ENCODE results near the gene SKI.

SKI gene

DNA sequence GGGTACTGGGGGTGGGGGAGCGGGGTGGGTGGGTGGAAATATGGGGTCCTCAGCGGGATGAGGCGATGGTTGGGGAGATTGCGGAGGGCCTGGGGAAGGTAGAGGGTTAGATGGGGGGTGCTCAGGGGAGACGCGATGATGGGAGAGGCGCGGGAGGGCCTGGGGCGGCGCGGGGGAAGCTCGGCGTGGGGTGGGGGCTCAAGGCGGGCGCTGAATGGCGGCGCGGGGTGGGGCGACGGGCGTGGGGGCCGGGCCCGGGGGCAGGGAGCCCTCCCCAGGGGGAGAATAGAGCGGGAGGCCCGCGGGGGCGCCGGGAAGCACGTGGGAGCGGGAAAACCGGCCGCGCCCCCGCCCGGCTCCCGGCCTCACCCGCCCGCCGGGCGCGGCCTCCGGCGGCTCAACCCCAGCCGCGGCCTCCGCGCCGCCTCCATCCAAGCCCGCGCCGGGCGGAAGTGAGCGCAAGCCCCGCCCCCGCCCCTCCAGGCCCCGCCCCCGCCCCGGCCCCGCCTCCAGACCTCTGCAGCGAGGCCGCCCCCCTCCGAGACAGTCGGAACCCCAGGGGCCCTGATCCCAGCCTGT, 33.7 kb upstream of the SKI start, which contains the start of gene FAAP20:
Gene FAAP20 (minus strand): TSS at position 454 of the 579 bp plus-strand sequence. CDS start 23 bp downstream, at position 431.
- DNase-seq (ENCODE audit: low read depth) = peak; percentile 32

DNA sequence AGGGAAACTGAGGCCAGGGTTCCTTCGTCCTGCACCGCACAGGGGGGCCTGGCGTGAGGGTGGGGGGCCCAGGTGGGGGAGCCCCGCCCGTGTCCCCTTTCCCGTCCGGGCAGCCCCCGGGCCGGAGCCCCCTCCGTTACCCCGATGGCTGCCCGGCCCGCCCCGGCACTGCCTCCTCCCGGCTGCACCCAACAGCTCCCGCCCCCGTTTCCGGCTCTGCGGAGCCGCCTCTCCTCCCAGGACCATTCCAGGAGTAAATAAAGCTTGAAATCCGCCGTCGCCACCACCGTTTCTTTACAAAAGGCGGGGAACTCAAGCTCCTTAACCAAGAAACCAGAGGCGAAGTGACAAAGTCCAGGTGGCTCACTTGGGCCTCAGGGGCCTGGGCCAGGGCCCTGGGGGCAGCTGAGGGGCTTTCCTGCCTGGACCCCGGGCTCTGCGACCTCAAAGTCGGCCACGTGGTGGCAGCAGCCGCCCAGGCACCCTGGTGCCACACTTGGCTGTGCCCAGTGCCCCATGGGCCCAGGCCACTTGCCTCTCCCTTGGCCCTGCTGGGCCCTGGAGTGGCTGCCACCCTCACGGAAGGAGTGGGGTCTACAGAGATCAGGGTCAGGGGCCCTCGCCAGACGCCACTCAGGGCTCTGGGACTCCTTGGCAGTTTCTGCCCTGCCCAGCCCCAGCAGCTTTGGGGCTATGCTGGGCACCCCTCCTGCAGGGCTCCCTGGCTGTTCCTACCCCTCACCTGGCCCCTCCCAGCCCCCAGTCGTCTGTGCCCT, 33.0 kb upstream of the SKI start:
- DNase-seq (ENCODE audit: low read depth) = peak; percentile 80

DNA sequence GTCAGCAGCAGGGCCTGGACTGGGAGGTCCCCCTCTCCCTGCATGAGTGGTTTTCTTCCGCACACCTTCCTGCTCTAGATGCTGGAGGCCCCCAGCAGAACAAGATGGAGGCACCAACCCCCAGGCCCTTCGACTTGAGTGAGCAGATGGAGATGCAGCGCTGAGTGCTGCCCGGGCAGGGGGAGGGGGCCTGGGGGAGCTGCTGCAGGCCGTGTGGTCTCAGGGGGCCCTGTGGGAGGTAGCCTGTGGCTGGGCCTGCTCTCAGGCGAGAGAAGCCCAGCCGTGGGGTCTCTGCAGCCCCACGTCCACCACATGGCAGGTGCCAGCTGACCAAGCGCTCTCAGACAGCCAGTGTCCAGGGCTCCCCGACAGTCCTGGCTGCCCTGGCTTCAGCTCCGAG, 32.3 kb upstream of the SKI start:
- no peak for DNase-seq (ENCODE audit: low read depth)

DNA sequence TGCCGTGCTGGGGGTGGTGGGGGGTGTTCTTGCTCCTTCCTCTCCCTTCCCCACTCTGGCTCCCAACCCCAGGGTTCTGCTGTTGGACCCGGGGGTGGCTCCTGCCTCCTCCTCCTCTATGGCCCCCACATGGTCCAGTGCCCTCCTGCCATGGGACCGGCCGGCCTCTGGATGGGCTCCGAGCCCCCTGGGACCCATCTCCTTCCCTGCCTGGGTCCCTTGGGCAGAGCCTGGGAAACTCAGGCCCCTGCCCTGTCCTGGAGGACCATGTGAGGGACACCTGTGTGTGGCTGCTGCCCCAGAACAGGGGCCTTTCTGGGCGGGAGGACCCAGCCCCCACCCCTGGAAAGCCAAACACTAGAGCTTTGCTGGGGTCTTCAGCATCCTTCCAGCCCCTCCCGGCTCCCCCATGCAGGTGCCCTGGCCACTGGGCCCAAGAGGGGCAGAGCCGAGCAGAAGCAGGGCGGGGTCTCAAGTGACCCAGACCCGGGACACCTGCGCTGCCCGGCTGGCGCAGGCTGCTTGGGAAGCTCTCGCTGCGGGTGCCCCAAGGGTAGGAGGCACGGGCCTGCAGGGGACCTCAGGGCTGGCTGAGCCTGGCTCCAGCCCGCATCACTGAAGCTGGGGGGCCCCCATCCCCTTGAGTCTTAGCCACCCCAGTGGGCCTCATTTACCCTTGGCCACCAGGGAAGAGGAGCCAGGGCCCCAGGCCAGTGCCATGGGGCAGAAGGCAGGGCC, 31.0 kb upstream of the SKI start:
- no peak for DNase-seq (ENCODE audit: low read depth)

DNA sequence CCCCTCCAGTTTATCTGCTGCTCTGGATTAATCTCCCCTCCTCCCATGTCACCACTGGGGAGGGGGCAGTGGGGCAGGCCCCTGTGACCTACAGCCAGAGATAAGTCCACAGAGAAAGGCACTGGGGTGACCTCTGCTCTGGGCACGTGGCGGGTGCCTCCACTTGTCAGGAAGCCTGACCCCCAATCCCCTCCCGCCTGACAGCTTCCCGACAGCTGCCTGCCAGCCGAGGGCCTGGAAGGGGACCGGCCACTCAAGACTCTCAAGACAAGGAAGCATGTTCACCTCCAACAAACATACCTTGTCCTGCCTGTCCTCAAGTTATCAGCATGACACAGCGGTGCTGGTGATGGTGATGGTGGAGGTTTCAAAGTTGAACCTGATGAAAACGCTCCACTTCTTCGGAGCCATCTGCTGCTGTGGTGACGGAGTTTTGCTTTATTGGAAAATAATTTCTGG, 30.4 kb upstream of the SKI start:
- DNase-seq (ENCODE audit: low read depth) = no peak

DNA sequence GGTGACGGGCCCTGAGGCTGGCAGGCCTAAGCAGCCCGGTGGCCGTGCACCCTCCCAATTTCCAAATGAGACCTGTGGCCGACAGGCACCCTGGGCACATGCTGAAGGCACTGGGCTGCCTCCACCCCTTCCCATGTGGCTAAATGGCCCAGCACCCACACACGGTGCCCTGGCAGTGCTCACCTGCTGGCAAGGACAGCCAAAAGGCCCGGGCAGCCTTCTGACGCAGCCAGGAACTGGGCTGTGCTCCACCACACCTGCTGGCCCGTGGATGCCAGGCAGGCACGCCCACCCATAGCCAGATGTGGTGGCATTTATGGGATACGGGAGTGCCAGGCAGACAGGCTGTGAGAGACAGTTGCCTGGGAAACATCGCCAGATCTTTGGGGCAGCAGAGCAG, 29.5 kb upstream of the SKI start:
- DNase-seq (ENCODE audit: low read depth) = no peak

DNA sequence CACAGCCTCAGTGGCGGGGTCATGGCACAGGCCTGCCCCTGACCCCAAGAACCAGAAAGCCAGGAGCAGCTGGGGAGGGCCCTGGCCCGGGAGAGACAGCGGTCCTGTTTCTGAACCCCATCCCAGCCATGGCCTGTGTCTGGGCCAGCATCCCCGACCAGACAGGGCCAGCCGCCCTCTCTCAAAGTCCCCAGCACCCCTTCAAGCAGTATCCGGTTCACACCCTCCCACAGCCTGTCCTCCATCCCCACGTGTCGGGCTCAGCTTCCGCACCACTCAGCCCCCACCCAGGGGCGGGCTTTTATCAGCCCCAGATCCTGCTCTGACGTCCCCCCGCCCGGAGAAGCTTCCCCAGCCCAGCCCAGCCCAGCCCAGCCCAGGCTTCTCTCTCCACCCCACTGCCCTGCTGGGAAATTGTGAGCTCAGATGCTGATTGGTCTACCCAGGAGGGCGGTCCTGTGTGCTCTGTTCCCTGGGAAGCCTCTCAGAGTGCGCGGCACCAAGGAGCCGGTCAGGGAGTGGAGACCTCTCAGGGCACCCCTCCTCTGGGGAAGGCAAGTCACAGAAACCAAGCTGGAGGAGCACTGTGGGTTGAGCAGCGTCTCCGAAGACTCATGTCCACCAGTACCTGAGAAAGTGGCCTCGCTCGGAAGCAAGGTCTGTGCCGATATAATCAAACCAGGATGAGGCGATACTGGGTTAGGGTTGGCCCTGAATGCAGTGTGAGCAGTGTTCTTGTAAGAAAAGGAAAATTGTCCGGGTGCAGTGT, 28.9 kb upstream of the SKI start:
- DNase-seq (ENCODE audit: low read depth) = peak; percentile 88

DNA sequence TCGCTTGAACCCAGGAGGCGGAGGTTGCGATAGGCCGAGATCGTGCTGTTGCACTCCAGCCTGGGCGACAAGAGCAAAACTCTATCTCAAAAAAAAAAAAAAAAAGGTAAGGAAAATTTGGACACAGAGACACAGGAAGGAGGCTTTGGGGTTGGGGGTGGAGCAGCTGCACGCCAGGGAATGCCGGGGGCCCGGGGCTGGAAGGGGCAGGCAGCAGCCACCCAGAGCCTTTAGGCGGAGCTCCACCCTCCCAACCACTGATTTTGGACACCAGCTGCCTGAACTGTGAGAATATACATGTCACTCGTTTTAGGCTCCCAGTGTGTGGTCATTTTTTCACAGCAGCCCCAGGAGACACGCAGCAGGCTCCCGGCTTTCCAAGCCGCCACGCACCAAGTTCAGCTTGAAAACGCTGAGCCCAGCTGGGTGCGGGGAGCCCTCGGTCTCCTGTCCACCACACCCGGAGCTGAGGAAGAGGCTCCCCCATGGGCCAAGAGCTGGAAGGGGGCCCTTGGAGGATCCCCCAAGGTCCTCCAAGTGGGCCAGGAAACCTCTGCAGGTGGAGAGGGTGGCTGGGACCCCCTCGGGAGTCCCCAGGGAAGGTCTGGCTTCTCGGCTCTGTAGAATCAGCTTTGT, 27.7 kb upstream of the SKI start:
- no peak for DNase-seq (ENCODE audit: low read depth)

DNA sequence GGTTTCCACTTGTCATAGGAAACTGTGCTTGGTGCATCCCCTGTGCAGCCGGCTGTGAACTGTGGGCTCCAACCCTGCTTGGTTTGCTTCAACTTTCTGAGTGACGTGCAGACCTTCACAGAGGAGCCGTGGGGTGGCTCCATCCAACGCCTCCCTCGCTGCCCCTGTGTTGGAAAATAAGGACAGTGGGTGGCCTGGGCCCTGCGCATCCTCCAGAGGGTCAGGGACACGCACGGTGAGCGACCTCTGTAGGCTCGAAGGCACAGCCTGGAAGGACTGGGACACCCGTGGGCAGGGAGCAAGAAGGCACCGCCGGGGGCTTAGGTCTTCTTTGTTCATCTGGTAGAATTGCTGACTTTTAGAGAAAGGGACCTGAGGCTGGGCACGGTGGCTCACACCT, 27.1 kb upstream of the SKI start:
- DNase-seq (ENCODE audit: low read depth) = no peak

DNA sequence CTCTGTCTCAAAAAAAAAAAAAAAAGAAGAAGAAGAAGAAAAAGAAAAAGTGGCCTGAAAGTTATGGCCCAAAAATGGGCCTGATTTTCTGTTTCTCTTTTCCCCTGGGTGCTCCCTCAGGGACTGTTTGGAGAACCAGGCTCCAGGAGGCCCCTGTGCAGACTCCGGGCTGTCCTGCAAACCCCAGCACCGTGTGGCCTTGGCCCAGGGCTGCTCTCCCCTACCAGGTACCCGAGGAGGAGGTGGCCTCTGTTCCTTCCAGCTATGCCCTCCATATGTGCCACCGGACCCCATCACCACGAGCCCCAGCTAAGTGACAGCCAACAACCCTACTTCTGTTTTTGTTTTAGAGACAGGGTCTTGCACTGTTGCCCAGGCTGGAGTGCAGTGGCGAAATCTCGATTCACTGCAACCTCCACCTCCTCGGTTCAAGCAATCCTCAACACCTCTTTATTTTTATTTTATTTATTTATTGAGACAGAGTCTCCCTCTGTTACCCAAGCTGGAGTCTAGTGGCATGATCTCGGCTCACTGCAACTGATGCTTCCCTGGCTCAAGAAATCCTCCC, 26.0 kb upstream of the SKI start:
- DNase-seq (ENCODE audit: low read depth) = no peak

DNA sequence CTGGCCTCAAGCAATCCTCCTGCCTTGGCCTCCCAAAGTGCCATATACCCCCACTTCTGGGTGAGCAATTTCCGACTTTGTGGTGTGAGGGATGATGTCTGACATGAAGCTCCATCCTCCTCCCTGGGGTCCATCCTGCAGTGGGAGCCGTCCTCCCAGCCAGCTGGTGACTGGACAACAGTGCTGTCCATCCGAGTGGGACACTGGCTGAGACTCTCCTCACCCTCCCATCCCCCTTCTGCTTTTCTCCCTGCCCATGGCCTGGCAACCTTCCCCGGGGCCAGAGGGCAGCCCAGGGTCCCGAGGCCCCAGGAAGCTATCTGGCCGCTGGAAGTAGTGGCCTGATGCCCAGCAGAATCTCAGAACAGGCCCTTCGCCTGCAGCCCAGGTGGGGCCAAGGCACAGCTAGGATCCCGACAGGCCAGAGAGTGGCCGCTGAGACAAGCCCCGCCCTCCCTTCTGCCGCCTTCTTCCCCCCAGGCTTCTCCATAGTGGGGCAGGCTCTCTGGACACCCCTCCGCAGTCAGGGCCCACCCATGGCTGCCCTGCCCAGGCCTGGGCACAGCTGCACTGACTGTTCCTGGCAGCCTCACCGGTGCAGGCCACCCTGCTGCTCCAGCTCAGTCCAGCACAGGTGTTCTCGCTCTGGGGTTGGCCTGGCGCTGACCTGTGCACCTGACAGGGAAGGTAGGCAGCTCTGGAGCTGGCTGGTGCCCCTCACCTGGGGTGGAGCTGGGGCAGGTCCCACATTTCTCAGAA, 25.1 kb upstream of the SKI start:
- DNase-seq (ENCODE audit: low read depth) = no peak

DNA sequence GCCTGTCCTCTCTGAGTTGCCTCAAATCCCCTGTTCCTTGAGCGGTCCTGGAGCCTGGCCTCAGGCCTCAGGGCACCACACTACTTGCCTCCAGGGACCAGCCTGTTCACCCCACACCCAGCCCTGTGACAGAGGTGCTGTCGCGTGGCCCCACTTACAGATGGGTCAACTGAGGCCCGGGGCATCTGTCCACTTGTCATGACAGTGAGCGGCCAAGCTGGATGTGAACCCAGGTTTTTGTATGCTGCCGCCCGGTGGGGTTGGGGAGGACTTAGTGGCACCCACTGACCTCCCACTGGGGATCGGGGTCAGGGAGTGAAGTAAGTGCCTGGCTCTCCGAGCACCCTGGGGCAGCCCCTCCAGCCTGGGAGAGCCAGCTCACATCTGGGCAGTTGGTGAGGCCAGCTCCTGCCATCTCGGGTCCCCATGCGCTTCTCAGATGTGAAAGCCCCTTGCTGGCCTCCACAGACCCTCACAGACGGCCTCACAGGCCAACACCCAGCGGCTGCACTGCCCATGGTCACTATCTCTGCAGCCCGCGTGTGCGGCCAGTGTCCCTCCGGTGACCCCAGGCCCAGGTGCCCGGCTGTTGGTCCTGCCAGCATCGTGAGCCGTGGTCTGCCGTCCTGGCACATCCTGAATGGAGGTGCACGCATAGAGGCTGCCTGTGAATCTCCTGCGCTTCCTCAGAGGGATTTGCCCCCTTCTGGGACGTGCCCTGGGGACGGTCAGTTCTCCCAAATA, 24.3 kb upstream of the SKI start:
- no peak for DNase-seq (ENCODE audit: low read depth)

DNA sequence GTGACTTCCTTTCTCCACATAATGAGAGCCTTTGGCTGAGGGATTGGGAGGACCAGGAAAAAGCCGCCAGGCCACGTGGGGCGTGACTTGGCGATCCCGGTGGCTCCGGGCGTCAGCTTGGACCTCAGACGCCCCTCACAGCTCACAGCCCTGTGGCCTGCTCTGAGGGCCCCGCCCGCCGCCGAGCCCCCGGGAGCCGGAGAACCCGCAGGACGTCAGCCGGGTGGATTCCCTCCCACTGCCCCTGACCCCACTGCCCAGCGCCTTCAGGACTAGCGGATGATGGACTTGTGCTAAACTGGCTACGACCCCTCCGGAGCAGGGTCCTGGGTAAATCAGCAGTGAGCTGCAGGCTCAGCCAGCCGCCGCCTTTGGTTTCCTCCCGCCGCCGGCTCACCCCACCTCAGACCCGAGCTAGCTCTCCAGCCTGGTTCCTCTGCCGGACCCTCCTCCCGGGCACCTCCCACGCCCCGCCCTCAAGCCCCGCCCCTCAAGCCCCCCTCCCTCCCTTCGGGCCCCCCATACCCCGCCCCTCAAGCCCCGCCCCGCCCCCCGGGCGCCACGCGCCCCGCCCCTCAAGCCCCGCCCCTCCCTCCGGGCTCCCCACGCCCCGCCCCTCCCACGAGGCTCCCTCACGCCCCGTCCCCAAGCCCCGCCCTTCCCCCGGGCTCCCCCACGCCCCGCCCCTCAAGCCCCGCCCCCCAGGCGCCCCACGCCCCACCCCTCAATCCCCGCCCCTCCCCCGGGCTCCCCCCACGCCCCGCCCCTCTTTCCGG, 23.5 kb upstream of the SKI start:
- peak; percentile 48 for DNase-seq (ENCODE audit: low read depth)

DNA sequence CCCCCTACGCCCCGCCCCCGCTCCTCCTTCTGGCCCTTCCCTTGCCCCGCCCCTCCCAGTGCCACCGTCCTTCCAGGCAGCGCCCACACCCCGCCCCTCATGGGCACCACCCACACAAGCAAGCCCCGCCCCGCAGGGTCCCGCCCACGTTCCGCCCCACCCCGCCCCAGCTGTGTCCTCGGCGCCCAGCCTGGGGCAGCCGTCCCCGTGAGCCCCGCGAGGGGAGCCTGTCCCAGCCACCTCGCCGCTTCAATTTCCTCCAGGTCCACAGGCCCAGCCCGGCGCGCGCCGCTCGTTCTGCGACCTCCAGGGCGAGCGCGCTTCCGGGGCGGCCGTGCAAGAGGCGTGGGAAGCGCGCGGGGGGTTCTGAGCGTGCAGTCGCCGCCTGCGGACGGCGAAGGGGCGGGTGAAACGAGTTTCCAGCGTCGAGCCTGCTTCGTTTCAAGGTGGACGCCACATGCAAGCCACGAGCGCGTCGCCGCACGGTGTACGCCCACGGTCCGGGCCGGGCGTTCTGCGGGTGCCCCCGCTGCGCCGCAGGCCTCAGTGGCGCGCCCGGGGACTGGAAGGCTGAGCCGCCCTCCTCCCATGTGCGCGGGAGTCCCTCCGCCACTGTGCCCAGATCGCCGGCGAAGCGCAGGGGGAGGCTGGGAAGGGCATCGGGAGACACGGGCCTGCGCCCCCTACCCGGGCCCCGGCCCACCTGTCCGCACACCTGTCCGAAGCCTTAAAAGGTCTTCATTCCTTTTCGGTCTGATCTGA, 22.7 kb upstream of the SKI start:
- peak; percentile 84 for DNase-seq (ENCODE audit: low read depth)

DNA sequence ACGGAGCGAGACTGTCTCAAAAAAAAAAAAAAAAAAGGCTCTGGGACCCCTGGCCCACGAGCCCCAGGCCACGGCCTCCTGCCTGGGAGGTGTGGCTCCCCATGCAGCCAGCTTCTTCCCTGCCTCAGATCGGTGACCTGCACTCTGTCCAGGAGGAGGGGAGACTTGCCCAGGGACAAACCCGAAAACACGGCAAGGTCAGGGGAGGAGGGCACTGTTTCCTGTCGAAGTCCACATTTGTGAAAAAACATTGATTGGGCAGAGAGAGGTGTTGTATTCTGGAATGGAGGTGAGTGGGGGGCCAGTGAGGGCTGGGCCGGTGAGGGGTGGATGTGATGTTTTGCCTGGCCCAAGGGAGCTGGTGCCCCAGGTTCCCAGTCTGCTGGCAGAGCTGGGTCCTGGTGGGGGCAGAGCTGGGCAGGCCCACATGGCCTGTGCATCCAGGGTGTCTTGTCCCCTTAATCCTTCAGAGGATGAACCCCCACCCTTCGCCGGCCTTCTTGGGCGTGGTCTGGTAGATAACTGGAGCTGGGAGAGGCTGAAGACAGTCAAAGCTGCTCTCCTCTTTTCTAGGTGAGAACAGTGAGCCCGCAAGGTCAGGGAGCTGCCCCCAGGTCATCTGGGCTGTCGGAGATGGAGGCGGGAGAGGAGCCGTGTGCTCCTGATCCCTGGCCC, 21.2 kb upstream of the SKI start:
- DNase-seq (ENCODE audit: low read depth) = no peak

DNA sequence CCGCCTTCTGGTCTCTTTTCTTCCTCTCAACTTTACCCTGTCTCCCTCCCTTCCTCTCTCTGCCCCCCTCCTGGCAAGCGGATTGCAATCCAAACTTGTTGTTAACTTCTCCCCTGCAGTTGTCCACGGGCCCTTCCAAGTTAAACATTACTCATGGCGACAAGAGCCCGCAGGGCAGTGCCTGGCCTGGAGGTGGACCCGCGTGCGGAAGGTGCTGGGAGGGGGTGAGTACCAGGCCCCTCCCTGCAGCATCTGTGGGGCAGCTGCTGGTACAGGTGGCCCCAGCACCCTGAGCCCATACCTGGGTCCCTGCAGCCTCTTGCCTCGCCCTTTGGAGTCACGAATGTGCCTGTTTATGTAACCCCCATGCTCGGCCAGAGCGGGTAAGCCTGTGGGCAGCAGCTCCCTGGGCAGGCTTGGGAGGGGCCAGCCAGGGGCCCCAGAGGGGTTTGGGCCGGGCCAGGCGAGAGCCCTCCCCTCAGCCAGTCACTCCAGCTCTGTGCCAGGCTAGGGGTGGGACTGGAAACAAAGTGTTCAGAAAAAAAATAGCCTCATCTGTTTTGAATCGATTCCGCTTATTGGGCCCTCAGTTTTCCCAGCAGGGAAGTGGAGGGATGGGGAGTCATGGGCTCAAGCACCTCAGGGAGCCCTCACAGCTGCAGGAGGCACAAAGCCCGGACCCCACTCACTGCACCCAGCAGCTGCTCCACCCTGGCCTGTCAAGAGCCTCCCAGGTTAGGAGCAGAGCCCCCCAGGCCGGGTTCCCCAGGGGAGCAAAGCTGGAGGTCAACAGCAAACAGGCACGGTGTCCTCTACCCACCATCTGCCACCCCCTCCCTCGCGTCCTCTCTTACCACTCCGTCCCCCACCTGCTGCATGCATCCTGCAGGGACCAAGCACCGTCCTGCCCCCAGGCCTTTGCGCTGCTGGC, 19.5 kb upstream of the SKI start:
- peak; percentile 99 for DNase-seq (ENCODE audit: low read depth)
